ENCODE results near the gene RGS19.

RGS19 gene

DNA sequence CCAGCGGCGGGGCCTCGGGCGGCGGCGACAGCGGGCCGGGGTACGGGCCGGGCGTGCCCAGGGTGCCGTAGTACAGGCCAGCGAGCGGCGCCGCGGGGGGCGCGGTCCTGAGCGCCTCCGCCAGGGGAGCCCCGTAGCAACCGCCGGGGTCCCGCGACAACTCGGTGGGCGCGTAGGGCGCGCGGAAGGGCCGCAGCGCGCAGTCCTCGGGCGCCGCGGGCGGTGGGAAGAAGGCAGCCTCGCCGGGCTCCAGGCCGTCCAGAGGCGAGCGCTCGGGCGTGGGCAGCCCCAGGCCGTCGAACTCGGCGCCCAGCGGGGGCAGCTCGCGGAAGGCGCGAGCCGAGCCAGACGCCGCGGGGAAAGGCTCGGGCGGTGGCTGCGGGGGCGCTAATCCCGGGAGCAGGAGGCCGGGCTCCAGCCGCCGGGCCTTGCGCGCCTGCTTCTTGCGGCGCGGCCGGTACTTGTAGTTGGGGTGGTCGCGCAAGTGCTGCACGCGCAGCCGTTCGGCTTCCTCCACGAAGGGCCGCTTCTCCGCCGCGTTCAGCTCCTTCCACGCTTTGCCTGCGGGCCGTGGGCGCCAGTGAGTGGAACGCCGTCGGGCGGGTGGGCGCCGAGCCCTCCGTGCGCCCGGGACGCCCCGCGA, 30.8 kb downstream of the RGS19 start:
- peak; percentile 67 for DNase-seq

DNA sequence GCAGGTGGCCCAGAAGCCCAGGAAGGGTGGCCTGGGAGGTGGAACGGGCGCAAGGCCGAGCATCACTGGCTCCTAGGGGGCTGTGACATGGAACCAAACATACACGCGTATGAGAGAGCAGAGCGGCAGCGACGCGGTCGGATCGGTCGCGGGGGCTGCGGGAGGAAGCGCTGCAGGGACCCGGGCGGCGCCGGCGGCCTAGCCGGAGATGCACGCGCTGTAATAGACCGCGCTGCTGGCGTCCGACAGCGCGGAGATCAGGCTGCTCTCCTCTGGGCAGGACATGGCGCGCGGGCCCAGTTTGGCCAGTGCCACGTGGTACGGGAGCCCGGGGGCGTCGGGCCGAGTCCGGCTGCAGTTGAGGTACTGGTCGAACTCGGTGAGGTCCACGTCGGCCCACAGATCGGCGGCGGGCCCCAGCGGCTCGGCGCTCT, 31.3 kb downstream of the RGS19 start:
- peak; percentile 67 for DNase-seq

DNA sequence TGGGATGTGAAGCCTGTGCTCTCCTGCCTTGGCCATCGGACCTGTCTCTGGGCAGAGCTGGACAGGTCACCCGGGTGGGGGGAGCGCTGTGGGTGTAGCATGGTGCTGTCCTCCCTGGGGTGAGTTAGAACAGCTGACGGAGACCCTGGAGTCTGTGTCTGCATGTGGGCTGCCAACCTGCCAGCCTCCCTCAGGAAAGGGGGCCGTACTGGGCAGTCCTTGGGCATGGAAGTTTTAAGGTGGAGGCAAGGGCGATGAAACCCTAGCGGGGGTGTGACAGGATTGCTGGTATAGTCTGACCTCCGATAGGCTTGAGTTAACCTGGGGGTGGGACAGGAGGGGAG, 32.3 kb downstream of the RGS19 start:
- DNase-seq = no peak

DNA sequence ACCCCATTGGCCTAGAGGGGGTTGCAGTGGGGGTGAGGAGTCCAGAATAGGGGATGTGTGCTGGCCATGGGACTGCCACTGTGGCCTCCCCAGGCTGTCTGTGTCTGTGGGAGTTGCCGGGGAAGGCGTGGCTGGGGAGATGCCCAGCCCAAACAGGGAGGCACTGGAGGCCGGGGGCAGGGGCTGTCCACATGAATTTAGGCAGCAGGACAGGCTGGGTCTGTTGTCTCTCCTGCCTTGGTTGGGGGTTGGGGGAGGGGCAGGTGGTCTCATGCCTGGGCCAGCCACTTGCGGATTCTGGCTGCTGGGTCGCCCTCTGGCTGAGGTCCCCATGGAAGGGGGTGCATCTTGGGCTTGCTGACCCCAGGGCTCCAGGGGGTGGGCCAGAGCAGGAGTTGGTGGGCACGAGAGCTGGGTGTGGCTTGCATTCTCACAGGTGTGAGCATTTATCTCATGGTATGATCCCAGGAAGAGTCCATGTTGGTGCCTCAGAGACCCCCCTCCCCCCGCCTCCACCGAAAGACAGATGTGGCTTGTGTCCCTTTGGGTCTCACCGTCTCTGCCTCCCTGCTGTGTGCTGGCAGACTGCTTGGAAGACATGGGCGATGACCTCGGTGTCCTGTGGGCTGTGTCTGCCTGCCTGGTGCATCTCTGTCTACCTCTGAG, 33.8 kb downstream of the RGS19 start:
- DNase-seq = no peak

DNA sequence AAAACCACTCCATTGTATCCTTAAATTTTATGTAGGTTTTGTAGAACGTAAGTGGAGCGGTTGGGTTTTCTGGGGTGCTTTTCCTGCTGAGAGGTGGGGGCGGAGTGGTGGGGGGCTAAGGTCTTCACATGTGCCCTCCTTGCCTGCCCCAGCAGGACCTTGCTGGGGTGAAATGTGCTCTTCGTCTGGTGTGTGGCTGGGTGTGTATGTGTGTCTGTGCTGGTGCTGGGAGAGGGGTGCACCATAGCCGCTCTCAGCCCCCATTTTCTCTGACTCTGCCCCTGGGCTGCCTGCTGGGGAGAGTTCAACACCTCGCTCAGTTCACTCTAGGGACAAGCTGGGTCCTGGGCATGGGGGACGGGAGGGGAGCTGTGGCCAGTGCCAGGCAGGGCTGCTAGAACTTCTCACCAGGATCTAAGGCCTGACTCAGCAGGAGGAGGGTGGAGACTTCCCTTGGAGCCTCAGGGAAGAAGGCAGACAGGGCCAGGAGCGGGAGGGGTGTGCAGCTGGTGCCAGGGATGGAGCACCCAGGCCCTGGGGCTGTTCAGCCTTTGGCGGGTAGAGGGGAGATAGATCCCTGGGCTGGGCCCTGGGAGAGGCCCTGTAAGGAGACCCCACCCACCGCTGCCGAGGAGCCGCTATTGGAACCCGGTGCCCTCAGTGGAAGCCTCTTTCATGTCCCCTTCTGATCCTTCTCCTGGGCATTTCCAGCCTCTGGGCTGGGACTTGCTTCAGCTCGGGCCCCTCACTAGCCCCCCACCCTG, 34.7 kb downstream of the RGS19 start:
- DNase-seq = no peak

DNA sequence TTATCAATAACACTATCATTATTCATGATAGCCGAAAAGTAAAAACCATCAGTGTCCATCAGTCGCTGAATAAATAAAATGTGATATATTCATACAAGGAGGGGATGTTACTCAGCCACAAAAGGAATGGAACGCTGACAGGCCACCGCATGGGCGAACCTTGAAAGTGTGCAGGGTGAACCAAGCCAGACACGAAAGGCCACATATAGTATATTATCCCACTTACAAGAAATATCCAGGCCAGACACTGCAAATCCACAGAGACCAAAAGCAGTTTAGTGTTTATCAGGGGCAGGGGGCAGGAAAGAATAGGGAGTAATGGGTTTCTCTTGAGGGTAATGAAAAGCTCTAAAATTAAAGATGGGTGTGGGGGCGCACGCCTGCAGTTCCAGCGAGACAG, 35.5 kb downstream of the RGS19 start:
- DNase-seq = no peak

DNA sequence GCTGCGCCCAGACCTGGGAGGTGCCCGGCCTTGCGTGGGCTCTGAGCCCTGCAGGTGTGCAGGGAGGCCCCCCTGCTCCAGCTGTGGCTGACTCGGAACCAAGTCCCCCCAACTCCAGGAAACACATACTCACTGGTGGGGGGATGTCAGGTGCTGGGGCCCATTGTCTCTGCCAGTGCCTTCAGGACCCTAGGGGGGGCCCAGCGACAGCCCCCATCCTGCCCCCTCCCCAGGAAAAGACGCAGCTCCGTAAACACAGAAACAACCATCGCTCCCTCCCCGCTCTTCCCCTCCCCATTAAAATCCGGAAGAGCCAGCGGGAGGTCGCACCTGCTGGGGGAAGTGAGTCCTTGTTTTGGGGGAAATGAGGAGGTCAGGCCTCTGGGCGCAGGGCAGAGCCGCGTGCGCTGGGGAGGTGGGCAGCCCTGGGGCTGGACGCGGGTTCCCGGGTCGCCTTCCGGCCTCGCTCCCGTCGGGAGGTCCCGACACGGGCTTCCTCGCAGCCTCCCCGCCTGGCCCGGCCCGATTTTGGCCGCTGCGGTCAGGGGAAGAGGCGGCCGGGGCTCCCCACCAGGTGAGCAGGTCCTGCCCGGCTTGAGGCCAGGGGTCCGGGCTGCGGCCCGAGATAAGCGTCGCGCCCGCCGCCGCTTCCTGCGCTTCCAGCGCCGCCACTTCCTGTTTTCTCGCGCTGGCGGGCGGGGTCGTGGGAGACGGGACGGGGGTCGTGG, 37.1 kb downstream of the RGS19 start:
- no peak for DNase-seq

DNA sequence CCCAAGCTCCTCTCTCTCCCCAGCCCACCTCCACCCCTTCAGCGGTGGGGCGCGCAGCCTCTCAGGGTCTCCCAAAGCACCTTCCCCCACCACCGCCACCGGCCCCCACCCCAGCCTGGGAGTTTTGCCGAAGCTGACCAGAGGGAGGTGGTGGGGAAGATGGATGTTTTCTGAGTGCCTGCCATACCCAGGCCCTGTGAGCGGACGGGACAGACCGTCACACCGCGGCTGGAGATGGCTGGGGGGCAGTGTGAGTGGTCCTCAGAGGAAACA, 37.6 kb downstream of the RGS19 start:
- no peak for DNase-seq

DNA sequence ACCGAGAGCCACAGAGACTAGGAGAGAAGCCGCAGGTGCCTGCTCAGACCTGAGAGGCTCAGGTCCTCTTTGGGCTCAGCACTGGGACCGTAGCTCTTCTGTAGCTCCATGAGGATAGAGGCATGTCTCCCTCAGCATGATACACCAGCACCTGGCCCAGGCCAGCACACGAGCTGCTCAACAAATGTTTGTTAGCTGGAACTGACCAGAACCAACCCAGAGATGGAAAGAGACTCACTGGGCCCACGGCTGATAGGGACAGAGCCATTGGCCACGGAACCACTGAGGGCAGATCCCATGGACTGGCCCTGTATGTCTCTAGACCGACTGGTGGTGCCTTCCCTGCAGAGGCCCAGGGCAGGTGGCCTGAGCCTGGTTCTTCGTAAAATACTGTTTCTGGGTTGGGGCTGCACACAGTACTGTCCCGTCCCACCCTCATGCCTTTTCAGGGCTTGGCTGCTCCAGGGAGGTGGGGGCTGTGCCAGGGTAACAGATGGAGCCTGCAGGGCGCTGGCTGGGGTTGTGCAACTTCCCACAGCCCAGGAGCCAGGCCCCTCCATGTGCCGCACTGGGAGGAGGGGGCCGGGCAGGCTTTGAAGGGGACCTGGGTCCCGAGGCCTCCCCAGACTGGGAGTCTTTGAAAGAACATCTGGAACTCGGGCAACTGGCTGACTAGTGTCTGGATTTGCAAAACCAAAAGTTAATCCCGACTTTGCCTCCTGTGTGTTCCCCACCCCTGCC, 38.1 kb downstream of the RGS19 start:
- no peak for DNase-seq

DNA sequence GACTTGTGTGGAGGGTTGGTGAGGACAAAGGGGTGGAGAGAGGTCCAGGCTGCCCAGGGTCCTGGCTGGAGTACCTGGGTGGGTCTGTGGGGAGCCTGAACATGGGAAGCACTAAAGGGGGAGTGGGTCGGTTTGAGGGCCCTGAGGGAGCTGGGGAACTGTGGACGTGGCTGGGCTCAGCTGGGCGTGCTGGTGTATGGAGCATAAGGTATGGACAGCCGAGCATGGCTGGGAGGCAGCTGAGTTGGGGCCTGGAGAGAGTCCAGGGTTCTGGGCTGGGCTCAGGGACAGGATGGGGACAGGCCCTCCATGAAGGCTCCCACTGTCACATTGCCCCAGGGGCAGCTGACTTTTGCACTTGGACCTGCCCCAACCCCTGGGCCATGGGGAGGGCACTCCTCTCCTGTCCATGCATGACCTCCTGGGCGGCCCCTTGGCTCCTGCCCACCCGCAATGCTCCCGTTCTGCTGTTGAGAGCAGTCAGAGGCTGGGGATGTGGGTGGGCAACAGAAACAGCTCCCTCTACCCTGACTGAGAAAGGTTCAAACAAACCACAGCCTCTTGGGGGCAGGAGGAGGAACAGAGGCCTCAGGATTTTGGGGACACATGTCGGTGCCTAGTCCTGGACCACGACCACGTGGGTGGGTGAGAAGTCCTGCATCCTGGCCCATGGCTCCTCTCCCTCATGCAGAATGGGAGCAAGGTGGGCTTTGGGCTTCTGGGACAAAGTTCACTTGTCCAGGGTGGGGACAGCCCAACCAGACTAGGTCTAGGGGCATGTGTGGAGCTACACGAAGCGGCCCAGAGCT, 38.9 kb downstream of the RGS19 start:
- DNase-seq = no peak

DNA sequence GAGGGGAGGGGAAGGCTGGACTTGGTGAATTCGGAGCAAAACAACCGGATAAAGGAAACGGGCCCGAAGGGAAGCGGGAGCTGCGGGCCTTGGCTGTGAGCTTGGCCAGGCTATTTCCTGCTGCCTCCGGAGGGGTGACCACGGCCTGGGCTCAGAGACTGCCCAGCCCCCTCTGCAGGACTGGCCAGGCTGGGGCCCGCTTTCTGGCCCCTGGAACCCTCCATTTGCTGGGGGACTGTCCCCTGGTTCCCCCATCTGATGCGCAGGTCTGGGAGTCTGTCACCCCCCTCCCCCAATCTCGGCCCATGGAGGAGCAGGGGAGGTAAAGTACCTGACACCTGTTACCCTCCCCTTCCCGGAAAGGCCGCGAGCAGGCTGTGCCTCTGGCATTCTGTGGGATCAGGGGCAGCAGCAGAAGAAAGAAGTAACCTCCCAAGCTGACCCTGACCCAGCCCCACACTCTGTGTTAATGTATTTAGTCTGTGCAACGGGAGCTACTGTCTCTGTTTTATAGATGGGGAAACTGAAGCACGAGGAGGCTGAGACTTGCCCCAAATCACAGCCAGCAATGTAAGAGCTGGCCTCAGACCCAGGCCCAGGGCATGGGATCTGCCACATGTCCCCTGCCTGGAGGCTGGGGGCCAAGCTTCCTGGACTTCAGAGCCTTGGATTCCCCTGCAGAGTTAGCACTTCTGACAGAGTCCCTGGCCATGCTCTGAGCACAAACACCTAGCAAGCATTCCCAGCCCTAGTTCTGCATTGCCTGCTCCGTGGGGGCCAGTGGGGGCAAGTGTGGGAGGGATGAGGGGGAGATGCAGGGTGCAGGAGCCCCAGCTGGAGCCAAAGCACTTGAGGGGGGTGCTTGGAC, 39.8 kb downstream of the RGS19 start:
- no peak for DNase-seq

DNA sequence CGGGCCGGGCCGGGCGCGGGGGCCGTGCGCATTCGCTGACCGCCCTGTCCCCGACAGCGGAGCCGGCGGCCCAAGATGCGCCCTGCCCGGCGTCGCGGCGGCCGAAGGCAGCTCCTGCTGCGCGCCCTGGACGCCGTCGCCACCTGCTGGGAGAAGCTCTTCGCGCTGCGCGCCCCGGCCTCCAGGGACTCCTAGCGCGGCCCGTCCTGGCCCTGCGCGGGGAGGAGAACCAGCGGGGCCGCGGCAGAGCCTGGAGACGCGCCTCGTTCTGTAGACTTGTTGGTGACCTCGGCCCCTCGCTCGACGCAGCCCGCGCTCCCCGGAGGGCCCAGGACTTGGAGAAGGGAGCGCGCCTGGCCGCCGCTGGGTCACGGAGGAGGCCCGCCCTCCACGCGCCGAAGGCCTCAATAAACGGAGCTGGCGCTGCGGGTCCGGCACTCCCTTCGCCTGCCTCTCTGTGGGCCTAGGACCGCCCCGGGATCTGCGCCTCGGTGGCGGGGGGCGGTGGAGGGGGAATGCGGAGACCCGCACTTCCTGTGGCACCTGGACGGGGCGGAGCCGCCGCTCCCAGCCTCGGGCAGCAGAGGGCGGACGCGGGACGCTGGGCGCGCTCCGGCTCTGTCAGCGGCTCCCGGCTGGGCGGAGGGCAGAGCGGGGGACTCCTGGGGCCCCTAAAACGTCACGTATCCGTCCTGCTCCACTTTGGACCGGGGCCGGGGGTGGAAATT, 40.6 kb downstream of the RGS19 start:
- DNase-seq = peak; percentile 89

DNA sequence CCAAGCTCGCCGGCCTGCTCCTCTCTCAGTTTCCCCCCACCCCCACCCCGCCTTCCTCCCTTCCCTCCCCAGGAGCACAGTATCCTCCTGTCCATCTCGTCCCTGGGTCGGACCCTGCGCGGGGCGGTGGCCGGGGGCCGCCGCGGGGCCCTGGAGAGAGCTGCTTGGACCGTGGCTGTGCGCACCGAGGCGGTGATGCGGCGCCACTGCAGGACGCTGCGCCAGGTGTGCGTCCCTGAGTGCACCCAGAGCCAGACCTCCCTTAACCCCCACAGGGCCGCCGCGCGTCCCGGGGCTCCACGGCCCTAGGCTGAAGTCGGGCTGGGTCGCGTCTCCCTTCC, 41.1 kb downstream of the RGS19 start:
- no peak for DNase-seq

DNA sequence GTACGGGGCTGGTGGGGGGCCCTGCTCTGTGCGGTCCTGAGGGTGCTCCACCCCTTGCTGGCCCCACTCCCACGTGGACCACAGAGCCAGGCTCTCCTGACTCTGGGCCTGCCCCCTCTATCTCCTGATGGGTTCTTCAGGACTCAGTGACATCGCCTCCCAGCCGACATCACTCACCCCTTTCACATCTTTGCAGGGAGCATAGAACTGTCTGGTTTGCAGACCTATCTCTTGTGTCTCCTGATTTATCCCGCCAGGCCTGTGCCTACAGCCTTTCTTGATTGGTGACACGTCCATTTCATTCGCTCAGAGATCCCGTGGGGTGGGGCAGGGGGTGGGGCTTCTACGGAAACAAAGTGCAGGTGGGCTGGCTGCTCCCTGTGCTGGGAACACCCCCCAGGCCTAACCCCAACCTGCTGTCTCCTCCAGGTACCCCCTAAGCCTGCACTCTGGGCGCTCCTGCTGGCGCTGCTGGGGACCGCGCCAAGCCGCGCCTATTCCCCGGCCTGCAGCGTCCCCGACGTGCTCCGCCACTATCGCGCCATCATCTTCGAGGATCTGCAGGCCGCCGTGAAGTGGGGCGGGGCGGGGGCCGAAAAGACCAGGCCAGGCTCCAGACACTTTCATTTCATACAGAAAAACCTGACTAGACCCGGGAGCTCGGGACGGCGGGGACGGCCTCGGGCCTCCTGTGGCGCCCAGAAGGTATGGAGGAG, 41.7 kb downstream of the RGS19 start:
- DNase-seq = no peak

DNA sequence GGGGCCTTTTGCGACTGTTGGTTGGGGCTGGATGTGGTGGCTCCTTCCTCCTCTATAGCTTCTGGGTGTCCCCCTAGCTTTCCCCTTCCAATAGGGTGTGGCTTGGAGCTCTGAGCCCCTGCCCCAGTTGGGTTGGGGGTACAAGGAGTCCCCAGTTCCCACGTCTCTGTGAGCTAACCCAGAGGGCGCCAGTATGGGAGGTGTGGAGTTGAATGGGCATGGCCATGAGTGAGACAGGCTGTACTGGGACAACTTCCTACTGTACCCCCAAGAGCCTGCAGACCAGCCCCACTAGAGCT, 42.2 kb downstream of the RGS19 start:
- no peak for DNase-seq

DNA sequence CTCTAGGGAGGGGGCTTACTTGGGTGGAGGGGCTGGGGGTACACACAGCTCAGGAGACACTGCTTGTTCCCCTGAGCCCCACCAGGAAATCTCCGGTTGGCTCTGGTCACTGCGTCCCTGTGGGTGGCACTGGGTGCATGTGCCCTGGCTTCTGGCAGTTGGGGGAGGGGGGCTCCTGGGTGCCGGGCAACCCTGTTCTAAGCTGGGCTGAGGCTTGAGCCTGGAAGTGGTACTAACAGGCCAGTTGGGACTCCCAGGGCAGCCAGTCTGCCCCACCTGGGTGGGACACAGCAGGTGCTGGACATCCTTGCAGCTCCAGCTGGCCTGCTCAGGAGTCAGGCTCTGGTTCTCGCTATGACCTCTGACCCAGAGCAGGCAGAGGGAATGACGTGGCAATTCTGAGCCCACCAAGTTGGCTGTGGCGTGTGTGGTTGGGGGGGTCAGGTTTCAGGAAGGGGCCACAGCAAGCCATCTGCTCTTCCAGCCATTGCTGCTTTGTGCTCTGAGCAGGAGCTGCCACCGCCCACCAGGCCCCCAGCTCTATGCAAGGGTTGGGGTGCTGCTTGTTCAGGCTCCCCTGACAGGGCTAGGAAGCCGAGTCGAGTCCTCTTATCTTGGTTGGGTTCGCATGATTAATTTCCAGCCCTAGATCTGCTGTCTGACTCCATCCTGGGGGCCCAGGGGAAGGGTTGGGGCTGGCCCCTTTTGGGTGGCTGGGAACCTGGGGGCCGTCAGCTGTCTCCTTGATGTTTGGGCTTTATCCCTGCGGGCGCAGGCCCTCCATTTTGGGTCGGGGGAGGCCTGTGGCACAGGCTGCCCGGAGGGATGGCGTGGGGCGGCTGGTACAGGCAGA, 42.7 kb downstream of the RGS19 start:
- DNase-seq = no peak

DNA sequence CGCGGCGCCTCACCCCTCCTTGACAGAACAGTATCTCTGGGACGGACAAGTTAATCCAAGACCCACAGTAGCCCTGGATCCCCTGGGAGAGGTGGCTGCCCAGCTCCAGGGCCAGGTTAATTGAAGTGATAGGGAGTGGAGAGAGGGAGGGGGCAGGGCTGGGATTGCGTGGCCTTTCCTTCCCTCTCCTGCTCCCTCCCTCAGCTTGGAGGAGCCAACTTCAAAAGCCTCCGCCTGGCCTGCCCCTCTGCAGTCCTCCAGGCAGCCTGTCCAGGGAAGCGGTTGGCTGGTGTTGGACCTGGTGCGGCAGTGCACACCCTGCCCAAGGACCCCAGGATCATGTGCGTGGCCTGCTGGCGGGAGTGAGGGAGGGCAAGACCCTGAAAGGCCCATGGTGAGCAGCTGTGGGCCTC, 43.4 kb downstream of the RGS19 start, which contains the start of gene C20orf204:
Gene C20orf204 (plus strand): TSS at position 250 of the 413 bp plus-strand sequence. CDS start 142 bp downstream, at position 392.
- no peak for DNase-seq

Data from right kidney (tissue), 1 donor.